Fibroblast of villous mesenchyme (primary cell): ENCODE data around the gene PRMT3. TPM values are rescaled to one million over a fixed set of nuclear protein-coding genes. Genes with fewer than 3 reads are reported as not detected.

Experiments used
- DNase-seq: peaks from one replicate; pipeline ENCODE4 v3.0.0-alpha.2; 2010; ENCODE audit warnings: low read depth
- H3K4me3 ChIP-seq: 2 replicates; pipeline ENCODE4 v1.5.1; 2011; ENCODE audit warnings: low read depth, mild to moderate bottlenecking, low read length
- total RNA-seq: library from RNA; depleted of rRNA; stranded (reverse); fragments of >200 nt; gene quantifications from 2 replicates; pipeline ENCODE4 v1.2.3, GENCODE V29; 2012
- TF ChIP-seq, protein P1 (sequence below): IDR thresholded peaks from 2 replicates; pipeline ENCODE4 v1.5.1; 2012; ENCODE audit warnings: low read depth, mild to moderate bottlenecking, low read length; ENCODE audit not compliant: insufficient read depth

The PRMT3 gene
- total RNA-seq, 1 donor = 13.0 TPM

DNA sequence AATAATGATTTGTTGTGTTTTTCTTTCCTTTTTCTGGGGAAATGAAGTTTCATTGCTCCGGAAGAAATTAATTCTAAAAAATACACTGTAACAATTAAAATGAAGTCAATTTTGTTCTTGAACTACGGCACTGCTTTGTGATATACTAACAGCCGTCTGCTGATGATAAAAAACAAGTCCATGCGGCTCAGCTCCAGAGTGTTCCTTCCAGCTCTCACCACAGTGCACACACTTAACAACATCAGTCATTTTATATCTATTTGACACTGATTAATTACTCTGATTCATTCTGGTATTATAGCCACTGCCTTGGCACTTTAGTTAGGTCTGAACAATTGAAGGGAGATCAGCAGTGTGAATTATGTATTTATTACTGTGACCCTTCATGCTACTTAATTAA, 114.5 kb downstream of the PRMT3 start:
- DNase-seq = no peak
- no peak overlapping the region for H3K4me3 ChIP-seq
- TF ChIP-seq, protein P1, sequence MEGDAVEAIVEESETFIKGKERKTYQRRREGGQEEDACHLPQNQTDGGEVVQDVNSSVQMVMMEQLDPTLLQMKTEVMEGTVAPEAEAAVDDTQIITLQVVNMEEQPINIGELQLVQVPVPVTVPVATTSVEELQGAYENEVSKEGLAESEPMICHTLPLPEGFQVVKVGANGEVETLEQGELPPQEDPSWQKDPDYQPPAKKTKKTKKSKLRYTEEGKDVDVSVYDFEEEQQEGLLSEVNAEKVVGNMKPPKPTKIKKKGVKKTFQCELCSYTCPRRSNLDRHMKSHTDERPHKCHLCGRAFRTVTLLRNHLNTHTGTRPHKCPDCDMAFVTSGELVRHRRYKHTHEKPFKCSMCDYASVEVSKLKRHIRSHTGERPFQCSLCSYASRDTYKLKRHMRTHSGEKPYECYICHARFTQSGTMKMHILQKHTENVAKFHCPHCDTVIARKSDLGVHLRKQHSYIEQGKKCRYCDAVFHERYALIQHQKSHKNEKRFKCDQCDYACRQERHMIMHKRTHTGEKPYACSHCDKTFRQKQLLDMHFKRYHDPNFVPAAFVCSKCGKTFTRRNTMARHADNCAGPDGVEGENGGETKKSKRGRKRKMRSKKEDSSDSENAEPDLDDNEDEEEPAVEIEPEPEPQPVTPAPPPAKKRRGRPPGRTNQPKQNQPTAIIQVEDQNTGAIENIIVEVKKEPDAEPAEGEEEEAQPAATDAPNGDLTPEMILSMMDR = no peak

DNA sequence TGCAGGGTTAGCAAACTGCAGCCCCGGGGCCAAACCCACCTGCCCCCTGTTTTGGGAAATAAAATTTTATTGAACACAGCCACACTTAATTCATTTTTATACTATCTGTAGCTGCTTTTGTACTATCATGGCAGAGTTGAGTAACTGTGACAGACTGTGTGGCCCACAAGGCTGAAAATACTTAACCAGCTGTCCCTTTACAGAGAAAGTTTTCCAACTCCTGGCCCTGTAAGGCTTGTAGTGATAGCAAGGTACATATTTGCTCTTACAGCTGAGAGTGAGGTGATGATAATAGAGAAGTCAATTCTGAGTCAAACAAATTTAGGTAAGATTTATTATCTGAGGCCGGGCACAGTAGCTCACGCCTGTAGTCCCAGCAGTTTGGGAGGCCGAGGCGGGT, 124.5 kb downstream of the PRMT3 start:
- no peak overlapping the region for H3K4me3 ChIP-seq
- no peak for DNase-seq
- TF ChIP-seq, protein P1 = no peak

DNA sequence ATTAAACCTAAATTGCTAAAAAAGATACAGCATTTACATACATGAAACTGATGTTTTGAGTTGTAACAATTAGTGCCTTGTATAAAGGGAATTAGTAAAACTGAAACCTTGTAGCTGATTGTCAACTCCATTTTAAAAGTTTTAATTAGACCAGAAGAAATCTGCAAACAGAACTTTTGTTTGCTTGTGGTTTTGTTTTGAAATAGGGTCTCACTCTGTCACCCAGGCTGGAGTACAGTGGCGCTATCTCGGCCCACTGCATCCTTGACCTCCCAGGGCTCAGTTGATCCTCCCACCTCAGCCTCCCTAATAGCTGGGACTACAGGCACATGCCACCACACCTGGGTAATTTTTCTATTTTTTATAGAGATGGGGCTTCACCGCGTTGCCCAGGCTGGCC, 125.4 kb downstream of the PRMT3 start:
- TF ChIP-seq, protein P1 = no peak
- no peak overlapping the region for H3K4me3 ChIP-seq
- DNase-seq = no peak

DNA sequence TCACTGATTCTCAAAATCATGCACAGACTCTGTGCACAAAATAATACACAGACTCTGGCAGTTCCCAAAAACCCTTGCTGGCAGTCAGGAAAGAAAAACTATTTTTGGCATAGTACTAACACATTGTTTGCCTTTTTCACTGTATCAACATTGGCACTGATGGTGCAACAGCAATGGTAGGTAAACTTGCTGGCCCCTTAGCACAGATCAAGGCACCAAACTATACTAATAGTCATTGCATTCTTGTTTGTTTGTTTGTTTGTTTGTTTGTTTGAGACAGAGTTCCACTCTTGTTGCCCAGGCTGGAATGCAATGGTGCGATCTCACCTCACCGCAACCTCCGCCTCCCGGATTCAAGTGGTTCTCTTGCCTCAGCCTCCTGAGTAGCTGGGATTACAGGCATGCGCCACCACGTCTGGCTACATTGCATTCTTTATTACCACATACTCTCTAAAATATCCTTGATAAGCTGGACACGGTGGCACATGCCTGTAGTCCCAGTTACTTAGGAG, 130.9 kb downstream of the PRMT3 start:
- TF ChIP-seq, protein P1 = no peak
- H3K4me3 ChIP-seq = no peak overlapping the region
- no peak for DNase-seq

DNA sequence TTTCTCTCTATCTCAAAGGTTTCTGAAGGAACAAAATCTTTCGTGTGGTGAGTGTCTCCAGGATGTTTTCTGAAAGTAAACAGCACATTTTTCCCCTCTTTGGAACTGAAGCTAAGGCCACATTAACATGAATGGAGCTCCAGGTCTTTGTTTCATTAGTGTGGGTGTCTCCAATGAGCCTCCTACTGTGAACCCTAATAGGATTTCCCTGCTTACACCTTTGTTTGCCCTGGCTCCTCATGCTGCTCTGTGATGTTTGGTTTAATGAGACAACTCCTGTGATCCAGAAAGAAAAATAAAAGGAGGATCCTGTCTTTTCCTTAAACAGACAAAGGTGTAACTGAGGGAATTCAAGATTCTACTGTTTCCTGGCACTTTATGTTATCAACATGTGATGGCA, 135.0 kb downstream of the PRMT3 start:
- H3K4me3 ChIP-seq = no peak overlapping the region
- TF ChIP-seq, protein P1 = no peak
- no peak for DNase-seq

DNA sequence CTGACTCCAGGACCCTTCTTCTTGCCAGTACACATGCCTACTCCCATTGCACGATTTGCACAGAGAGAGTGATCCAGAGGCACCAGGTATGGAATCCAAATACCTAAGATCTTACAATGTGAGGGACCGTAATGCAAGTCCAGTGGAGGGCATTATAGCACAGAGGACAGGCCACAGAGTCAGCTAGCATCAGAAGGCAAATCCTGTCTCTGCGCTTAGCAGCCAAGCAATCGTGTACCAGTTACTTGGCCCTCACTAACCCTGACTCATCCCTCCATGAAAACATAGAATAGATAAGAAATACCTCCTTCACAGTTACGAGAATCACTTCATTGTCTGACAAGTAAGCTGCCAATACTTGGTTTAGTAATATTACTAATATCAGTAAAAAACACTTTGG, 142.2 kb downstream of the PRMT3 start:
- no peak for DNase-seq
- TF ChIP-seq, protein P1 = no peak
- H3K4me3 ChIP-seq = no peak overlapping the region
